Astrocyte of the spinal cord (primary cell): Measurements from ENCODE around the gene APBB1IP.

Source experiments
- DNase-seq: peaks from one replicate; pipeline ENCODE4 v3.0.0; 2011; ENCODE audit warnings: low read depth, low spot score
- H3K4me3 ChIP-seq: 2 replicates; pipeline ENCODE4 v1.5.1; 2011; ENCODE audit warnings: low read depth, mild to moderate bottlenecking, low read length, moderate library complexity
- in situ Hi-C: cut with HindIII; loops from 2 replicates; pipeline ENCODE4 v1.10.0; 2017; ENCODE audit warnings: low sequenced_read_pairs
- TF ChIP-seq, protein P1 (sequence below): IDR thresholded peaks from 2 replicates; pipeline ENCODE4 v1.5.1; 2012; ENCODE audit warnings: low read depth, mild to moderate bottlenecking, low read length, inconsistent platforms

APBB1IP gene

DNA sequence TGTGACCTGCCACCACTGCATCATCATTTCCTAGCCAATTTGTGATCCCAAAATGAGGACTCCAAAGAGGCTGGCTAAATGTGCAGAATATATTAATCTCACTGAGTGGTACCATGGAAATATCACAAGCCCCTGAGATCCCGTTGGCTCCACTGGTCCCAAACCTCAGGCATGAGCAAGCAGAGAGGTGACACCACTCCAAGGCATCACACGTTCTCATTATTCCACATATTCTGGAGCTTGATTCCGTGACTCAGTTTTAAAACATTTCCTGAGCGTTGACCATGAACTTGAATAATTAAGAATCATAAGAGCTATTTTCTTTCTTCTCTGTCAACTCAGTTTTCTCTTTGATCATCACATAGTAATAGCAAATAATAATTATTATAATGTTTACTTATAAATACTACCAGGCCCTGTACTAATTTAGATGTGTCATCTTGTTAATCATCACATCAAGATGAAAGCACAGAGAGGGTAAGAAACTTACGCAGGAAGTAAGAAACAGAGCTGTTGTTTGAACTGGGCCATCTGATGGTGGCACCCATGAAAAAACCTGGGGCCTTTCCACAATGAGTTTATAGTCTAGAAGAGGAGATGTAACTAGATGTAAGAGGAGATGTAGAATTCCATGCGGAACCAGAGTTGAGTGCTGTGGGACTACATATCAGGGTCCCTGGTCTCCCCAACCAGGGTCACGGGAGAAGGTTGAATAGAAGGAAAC, 3.5 kb downstream of the APBB1IP start:
- TF ChIP-seq, protein P1, sequence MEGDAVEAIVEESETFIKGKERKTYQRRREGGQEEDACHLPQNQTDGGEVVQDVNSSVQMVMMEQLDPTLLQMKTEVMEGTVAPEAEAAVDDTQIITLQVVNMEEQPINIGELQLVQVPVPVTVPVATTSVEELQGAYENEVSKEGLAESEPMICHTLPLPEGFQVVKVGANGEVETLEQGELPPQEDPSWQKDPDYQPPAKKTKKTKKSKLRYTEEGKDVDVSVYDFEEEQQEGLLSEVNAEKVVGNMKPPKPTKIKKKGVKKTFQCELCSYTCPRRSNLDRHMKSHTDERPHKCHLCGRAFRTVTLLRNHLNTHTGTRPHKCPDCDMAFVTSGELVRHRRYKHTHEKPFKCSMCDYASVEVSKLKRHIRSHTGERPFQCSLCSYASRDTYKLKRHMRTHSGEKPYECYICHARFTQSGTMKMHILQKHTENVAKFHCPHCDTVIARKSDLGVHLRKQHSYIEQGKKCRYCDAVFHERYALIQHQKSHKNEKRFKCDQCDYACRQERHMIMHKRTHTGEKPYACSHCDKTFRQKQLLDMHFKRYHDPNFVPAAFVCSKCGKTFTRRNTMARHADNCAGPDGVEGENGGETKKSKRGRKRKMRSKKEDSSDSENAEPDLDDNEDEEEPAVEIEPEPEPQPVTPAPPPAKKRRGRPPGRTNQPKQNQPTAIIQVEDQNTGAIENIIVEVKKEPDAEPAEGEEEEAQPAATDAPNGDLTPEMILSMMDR, result no peak
- DNase-seq, result peak; percentile 50
- in situ Hi-C loops, result no loop called here
- H3K4me3 ChIP-seq, result no peak overlapping the region

DNA sequence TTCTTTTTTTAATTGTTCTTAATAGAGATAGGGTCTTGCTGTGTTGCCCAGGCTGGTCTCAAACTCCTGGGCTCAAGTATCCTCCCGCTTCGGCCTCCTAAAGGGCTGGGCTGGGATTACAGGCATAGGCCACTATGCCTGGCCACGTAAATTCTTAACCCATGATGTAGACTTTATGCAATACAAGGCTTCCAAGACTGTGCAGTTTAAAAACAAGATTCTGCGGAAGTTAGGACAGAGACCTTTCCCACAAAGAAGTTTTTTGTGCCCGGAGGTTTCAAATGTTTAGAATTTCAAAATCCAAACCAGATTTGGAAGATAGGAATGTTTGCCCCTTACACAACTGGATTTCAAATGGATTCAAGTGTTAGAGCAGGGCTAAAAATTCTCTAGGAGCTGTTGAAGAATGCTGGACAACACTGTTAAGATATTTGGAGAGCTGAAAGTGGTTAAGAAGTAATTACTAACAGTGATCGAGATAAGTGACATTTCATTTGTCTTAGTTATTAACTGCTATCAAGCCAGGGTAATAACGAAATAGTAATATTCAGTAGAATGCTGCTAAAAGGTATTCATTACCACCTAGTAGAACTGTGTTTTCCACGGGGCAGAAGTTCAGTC, 7.4 kb downstream of the APBB1IP start:
- in situ Hi-C loops, result no loop called here
- H3K4me3 ChIP-seq, result no peak overlapping the region
- TF ChIP-seq, protein P1, result no peak
- no peak for DNase-seq

GRCh38 chr10:26446258-26446657, 8.1 kb downstream of the APBB1IP start:
- H3K4me3 ChIP-seq, result no peak overlapping the region
- TF ChIP-seq, protein P1, result no peak
- no peak for DNase-seq
- in situ Hi-C loops, result no loop called here

DNA sequence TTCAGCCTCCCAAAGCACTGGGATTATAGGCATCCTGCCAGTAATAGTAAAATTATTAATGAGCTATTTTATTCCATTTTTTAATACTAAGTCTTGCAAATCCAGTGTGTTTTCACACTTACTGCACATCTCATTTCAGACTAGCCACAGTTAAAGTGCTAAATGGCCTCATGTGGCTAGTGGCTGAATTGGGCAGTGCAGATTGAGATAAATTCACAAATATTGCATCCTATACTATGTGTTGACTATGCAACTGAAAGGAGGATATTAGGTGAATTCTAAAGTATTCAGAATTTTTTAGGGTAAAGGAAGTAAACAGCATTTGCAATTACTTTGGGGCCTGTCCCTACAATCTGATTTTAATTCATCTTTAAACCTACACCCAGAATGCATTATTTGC, 10.2 kb downstream of the APBB1IP start:
- TF ChIP-seq, protein P1, result no peak
- in situ Hi-C loops, result no loop called here
- H3K4me3 ChIP-seq, result no peak overlapping the region
- DNase-seq, result no peak

DNA sequence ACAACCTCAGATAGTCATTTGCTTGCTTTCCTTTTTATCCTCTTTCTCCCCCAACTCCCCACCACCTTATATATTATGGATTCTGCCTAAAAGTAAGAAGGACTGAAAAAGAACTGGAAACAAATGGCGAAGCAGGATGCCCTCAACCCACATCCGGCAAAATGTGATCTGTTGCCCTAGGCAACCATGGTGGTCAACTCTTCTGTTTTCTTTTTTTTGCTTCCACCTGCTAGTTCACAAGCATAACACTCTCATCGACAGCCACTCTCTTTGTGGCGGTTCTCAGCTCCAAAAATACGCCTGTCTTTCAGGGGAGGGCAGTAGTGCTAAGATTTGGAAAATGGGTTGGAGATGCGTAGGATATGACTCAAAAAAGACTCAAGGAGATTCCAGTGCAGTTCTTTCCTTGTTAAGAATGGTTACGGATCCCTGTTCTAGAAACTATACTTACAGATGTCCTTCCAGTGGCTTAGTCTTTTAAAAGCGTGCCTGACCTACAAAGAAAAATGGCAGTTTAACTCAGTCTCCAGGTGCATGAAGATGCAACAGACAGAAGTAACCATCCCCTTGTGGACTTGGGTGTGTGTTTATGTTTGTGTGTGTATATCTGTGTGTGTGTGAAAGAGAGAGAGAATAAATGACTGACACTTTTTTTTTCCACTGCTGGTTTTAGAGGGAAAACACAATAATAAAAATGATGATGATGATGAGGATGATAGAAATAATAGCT, 10.7 kb downstream of the APBB1IP start:
- in situ Hi-C loops, result no loop called here
- TF ChIP-seq, protein P1, result no peak
- no peak for DNase-seq
- no peak overlapping the region for H3K4me3 ChIP-seq

GRCh38 chr10:26449726-26450125, 11.6 kb downstream of the APBB1IP start:
- in situ Hi-C loops, result no loop called here
- TF ChIP-seq, protein P1, result no peak
- no peak overlapping the region for H3K4me3 ChIP-seq
- DNase-seq, result no peak
